HG03095 (cell line): ENCODE measurements around the gene TACC2.

Experiments
- ATAC-seq: cut with Tn5 transposase; IDR thresholded peaks from one replicate; pipeline ENCODE4 v1.9.1; 2021; ENCODE audit warnings: moderate library complexity; ENCODE audit not compliant: unreplicated experiment

The TACC2 gene

GRCh38 chr10:122120008-122120744 lies 131.2 kb downstream of the TACC2 start:
- no peak for ATAC-seq

GRCh38 chr10:122121059-122121458 lies 132.1 kb downstream of the TACC2 start:
- no peak for ATAC-seq

- ATAC-seq, result no peak
These were observed 133.5 kb downstream of the TACC2 start for GRCh38 chr10:122122493-122122892.

- ATAC-seq, result no peak
These were observed 134.2 kb downstream of the TACC2 start for GRCh38 chr10:122123186-122123585.

- no peak for ATAC-seq
These were observed 135.4 kb downstream of the TACC2 start for GRCh38 chr10:122124342-122124741.

GRCh38 chr10:122124808-122125207 lies 135.8 kb downstream of the TACC2 start:
- no peak for ATAC-seq

- ATAC-seq, result no peak
These were observed 138.0 kb downstream of the TACC2 start for GRCh38 chr10:122126763-122127659.

- no peak for ATAC-seq
These were observed 139.0 kb downstream of the TACC2 start for GRCh38 chr10:122127943-122128342.

- no peak for ATAC-seq
These were observed 139.4 kb downstream of the TACC2 start for GRCh38 chr10:122128357-122128756.

- no peak for ATAC-seq
These were observed 141.6 kb downstream of the TACC2 start for GRCh38 chr10:122130474-122131110.

- no peak for ATAC-seq
These were observed 143.4 kb downstream of the TACC2 start for GRCh38 chr10:122132331-122132755.

GRCh38 chr10:122132882-122133565 lies 144.1 kb downstream of the TACC2 start:
- no peak for ATAC-seq

- ATAC-seq, result no peak
These were observed 146.5 kb downstream of the TACC2 start for GRCh38 chr10:122135251-122136025.

GRCh38 chr10:122138831-122139625 lies 150.1 kb downstream of the TACC2 start:
- ATAC-seq, result no peak

- no peak for ATAC-seq
These were observed 150.7 kb downstream of the TACC2 start for GRCh38 chr10:122139627-122140170.

- ATAC-seq, result no peak
These were observed 151.5 kb downstream of the TACC2 start for GRCh38 chr10:122140461-122140902.

GRCh38 chr10:122140941-122141623 lies 152.1 kb downstream of the TACC2 start:
- ATAC-seq, result no peak

GRCh38 chr10:122141821-122142640 lies 153.1 kb downstream of the TACC2 start:
- no peak for ATAC-seq
